ENCODE measurements around the gene CERS6. TPM values are rescaled to one million over a fixed set of nuclear protein-coding genes. Genes with fewer than 3 reads are reported as not detected.

CERS6 gene
- total and polyA plus RNA-seq, 8 donors = 18.8 to 24.5 (median 22.1) TPM

DNA sequence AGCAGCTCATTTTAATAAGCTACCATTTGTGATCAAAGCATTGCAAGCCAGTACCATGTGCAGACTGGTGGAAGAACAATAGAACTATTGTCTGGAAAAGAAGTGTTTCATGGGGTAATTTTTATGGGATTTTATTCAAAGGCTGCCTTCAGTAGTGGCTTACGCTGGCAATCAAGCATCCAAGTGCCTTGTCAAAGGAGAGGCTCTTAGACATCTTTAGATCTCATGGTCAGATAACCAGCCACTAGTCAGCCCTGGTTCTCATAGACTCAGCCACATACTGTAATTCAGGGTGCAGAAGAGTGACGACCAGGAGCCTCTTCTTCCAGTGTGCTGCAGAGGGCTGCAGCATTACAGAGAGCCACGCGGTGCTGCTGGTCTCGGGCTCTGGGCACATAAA is 247.9 kb downstream of the CERS6 start:
- TF ChIP-seq, protein P1, sequence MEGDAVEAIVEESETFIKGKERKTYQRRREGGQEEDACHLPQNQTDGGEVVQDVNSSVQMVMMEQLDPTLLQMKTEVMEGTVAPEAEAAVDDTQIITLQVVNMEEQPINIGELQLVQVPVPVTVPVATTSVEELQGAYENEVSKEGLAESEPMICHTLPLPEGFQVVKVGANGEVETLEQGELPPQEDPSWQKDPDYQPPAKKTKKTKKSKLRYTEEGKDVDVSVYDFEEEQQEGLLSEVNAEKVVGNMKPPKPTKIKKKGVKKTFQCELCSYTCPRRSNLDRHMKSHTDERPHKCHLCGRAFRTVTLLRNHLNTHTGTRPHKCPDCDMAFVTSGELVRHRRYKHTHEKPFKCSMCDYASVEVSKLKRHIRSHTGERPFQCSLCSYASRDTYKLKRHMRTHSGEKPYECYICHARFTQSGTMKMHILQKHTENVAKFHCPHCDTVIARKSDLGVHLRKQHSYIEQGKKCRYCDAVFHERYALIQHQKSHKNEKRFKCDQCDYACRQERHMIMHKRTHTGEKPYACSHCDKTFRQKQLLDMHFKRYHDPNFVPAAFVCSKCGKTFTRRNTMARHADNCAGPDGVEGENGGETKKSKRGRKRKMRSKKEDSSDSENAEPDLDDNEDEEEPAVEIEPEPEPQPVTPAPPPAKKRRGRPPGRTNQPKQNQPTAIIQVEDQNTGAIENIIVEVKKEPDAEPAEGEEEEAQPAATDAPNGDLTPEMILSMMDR (IDR thresholded peaks at IDR 0.05) = no peak
- H3K27ac ChIP-seq = no peak overlapping the region
- no peak for ATAC-seq
- intact Hi-C loops (cut with DNase I) = loop anchor here in 1 of 2 donors (10.0 kb wide), 1 partner anchor 359 kb away; no protein-coding TSS in a partner anchor
- H3K9me3 ChIP-seq = no peaks in the 10 kb centered on the region
- H3K27me3 ChIP-seq = no peaks in the 10 kb centered on the region
- no peak overlapping the region for H3K4me3 ChIP-seq
- no peaks in the 10 kb centered on the region for H3K4me1 ChIP-seq
- no peaks in the 10 kb centered on the region for H3K36me3 ChIP-seq
- no peak for DNase-seq

DNA sequence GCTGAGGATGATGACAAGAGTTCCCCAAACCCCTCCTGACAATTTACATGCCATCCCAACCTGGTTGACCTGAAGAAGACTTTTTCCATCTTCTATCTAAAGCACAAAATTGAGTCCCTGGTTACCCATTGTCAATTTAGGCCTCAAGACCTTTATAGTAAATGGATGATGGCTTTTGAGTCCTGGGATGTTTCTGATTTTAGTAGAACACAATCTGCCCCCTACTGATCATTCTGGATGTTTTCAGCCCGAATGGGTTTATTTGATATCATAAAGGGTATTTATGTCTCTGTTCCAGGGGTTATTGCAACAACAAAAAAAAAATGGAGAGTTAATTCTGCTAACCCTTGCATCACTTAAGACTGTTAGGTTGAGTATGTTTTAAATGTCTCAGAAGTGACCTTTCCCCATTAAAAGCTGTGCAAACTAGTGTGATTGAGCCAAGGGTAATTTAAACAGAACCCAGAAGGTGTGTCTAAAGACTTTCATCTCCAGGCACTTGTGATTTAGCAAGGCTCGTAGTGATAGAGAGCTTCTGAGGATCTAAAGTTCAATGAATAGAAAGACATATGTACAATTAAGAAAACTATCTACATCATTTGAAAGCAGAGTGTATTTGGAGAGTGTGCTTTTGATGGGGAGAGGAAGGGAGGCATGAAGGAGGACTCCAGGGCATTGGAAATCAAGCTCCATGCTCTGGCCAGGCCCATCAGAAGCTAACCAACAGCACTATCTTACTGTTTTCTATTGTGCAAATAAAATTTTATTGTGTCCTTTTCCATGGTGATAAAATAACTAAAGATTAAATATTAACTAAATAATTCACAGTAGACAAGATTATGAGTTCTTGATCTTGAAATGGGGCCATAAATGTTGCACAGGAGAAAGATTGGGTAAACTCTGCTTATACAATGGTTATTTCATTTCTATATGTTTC is 249.7 kb downstream of the CERS6 start:
- DNase-seq = no peak
- no peak overlapping the region for H3K4me3 ChIP-seq
- H3K27ac ChIP-seq = no peak overlapping the region
- no peaks in the 10 kb centered on the region for H3K27me3 ChIP-seq
- peak; percentile 58 for ATAC-seq
- no peaks in the 10 kb centered on the region for H3K36me3 ChIP-seq
- TF ChIP-seq, protein P1 (IDR thresholded peaks at IDR 0.05) = peak in 1 of 2 donors; percentile 30
- intact Hi-C loops (cut with DNase I) = loop anchor here in 1 of 2 donors (10.0 kb wide), 1 partner anchor 361 kb away; no protein-coding TSS in a partner anchor
- no peaks in the 10 kb centered on the region for H3K4me1 ChIP-seq
- H3K9me3 ChIP-seq = no peaks in the 10 kb centered on the region

GRCh38 chr2:168706806-168707205 is 250.7 kb downstream of the CERS6 start:
- TF ChIP-seq, protein P1 (IDR thresholded peaks at IDR 0.05) = no peak
- Histone ChIP-seq H3K4me1 (no peaks in the 10 kb centered on the region), H3K4me3 (no peak overlapping the region), H3K9me3 (no peaks in the 10 kb centered on the region), H3K27me3 (no peaks in the 10 kb centered on the region), H3K36me3 (no peaks in the 10 kb centered on the region), H3K27ac (no peak overlapping the region)
- intact Hi-C loops (cut with DNase I) = loop anchor here in 1 of 2 donors (10.0 kb wide), 1 partner anchor 362 kb away; no protein-coding TSS in a partner anchor
- no peak for ATAC-seq
- DNase-seq = no peak

- intact Hi-C loops (cut with DNase I) = loop anchor here in 1 of 2 donors (10.0 kb wide), 1 partner anchor 363 kb away; no protein-coding TSS in a partner anchor
- ATAC-seq = no peak
- TF ChIP-seq, protein P1 (IDR thresholded peaks at IDR 0.05) = no peak
Measured at GRCh38 chr2:168708080-168708479, 252.0 kb downstream of the CERS6 start.

DNA sequence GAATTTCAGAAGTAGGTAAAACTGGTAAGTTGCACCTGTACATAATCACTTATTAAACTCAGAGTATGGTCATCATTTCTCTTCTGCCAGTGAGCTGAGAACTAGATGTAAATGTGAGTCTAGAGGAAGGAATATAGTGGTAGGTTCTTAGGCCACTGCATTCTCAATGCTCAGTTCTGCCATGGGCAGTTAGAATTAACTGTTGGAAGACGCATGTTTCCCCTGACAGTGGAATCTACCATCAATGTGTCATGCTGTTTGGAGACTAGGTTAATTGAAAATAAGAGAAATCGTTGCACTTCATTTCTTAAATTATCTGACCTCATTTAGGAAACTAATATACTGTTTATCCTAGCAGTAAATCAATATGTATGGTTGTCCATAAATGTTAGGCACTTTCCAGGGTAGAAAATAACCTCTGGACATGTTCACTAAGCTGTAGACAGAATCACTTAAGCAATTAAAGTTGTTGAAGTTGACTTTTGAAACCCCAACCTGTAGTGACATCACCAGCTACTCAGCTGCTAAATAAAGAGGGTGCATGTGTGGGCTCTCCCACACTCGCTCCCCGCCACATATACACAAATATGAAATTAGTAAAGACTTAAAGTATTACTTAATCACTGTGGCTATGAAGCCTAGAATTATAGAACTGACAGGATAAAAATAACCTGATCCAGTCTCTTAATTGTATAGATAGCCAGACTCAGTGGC is 254.8 kb downstream of the CERS6 start:
- ATAC-seq (no peak), DNase-seq (no peak)
- intact Hi-C loops (cut with DNase I) = no loop called here
- TF ChIP-seq, protein P1 (IDR thresholded peaks at IDR 0.05) = no peak
- Histone ChIP-seq H3K9me3 (no peaks in the 10 kb centered on the region), H3K36me3 (no peaks in the 10 kb centered on the region), H3K4me1 (no peaks in the 10 kb centered on the region), H3K4me3 (no peak overlapping the region), H3K27ac (no peak overlapping the region), H3K27me3 (no peaks in the 10 kb centered on the region)

More at GRCh38 chr2:168708080-168708479, 252.0 kb downstream of the CERS6 start:
- no peaks in the 10 kb centered on the region for H3K36me3 ChIP-seq
- no peak overlapping the region for H3K27ac ChIP-seq
- H3K4me3 ChIP-seq = no peak overlapping the region
- H3K27me3 ChIP-seq = no peaks in the 10 kb centered on the region
- no peaks in the 10 kb centered on the region for H3K4me1 ChIP-seq
- H3K9me3 ChIP-seq = no peaks in the 10 kb centered on the region
- DNase-seq = no peak
